Mucosa of stomach (tissue), 1 donor: ENCODE results near the gene NDST1.

Source experiments
- H3K27me3 ChIP-seq: one replicate; pipeline ENCODE4 v1.7.0; 2013; ENCODE audit warnings: mild to moderate bottlenecking, low read length; ENCODE audit not compliant: control insufficient read depth, insufficient read depth
- H3K36me3 ChIP-seq: one replicate; pipeline ENCODE4 v1.7.0; 2013; ENCODE audit warnings: low read length; ENCODE audit not compliant: control insufficient read depth, insufficient read depth
- H3K4me1 ChIP-seq: one replicate; pipeline ENCODE4 v1.7.0; 2013; ENCODE audit warnings: mild to moderate bottlenecking, low read length; ENCODE audit not compliant: control insufficient read depth, insufficient read depth
- H3K4me3 ChIP-seq: one replicate; pipeline ENCODE4 v1.7.0; 2013; ENCODE audit warnings: low read length
- H3K9ac ChIP-seq: one replicate; pipeline ENCODE4 v1.7.0; 2013; ENCODE audit warnings: mild to moderate bottlenecking, low read length, moderate library complexity
- H3K9me3 ChIP-seq: one replicate; pipeline ENCODE4 v1.7.0; 2013; ENCODE audit warnings: mild to moderate bottlenecking, low read length, moderate library complexity; ENCODE audit not compliant: control insufficient read depth
- donor health status: Pancreatic carcinoma.

NDST1 gene

DNA sequence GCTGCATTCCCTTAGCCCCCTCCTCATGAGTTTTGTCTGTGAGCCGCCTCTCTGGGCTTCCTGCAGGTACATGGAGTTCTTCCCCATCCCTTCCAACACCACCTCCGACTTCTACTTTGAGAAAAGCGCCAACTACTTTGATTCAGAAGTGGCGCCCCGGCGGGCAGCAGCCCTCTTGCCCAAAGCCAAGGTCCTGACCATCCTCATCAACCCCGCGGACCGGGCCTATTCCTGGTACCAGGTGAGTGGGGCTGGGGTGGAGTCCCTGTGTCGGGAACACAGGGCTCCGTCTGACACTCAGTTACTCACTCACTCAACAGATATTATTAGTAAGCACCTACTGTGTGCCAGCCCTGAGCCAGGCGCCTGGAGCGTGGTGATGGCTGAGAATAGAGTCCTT, 37.3 kb downstream of the NDST1 start:
- Histone ChIP-seq H3K9ac (no peak overlapping the region), H3K4me3 (no peak overlapping the region), H3K9me3 (no peaks in the 10 kb centered on the region), H3K36me3 (no peaks in the 10 kb centered on the region), H3K4me1 (peaks cover 19% of the 10 kb centered on the region), H3K27me3 (no peaks in the 10 kb centered on the region)

DNA sequence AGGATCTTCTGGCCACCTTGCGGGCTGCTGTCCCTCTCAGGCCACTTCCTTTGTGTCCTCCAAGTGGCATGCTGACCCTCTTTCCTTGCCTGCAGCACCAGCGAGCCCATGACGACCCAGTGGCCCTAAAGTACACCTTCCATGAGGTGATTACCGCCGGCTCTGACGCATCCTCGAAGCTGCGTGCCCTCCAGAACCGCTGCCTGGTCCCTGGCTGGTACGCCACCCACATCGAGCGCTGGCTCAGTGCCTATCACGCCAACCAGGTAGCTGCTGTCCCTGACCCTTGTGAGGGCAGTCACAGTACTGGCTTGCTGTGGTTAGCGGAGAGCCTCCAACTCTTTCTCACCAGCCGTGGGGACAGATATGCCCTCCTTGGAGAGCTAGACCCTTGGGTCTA, 40.2 kb downstream of the NDST1 start:
- Histone ChIP-seq H3K36me3 (peaks cover 8% of the 10 kb centered on the region), H3K9me3 (no peaks in the 10 kb centered on the region), H3K4me3 (no peak overlapping the region), H3K4me1 (no peaks in the 10 kb centered on the region), H3K27me3 (no peaks in the 10 kb centered on the region), H3K9ac (no peak overlapping the region)

DNA sequence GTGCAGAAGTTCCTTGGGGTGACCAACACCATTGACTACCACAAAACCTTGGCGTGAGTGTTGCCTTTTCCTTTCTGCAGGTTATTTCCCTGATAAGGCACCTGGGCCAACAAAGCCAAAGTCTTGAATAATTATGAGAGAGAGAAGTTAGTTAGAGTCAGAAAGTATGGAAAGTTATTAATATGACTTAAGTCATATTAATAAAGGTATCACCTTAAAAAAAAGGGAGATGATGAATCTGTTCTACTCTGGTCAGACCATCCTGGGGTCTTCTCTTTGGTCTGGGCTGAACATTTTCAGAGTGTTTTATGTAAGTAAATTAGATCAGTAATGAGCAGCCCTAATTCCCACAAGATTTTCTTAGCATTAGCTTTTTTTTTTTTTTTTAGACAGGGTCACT, 41.8 kb downstream of the NDST1 start:
- no peak overlapping the region for H3K9ac ChIP-seq
- peaks cover 11% of the 10 kb centered on the region for H3K36me3 ChIP-seq
- H3K4me3 ChIP-seq = no peak overlapping the region
- H3K4me1 ChIP-seq = no peaks in the 10 kb centered on the region
- no peaks in the 10 kb centered on the region for H3K27me3 ChIP-seq
- H3K9me3 ChIP-seq = no peaks in the 10 kb centered on the region

DNA sequence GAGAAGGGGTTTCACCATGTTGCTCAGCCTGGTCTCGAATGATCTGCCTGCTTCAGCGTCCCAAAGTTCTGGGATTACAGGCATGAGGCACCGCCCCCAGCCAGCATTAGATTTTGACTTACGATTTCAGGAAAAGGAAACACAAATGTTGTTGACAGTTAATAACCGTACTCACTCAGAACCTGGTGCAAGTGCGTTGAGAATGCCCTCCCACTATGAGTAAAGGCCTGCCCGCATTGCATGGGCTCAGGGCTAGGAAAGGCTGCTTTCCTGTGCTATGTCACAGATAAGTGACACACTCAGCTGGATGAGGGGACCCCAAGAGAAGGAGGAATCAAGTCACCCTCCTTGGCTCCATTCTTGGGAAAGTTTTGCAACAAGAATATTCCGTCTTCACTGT, 42.4 kb downstream of the NDST1 start:
- Histone ChIP-seq H3K27me3 (no peaks in the 10 kb centered on the region), H3K9me3 (no peaks in the 10 kb centered on the region), H3K4me1 (no peaks in the 10 kb centered on the region), H3K4me3 (no peak overlapping the region), H3K9ac (no peak overlapping the region), H3K36me3 (peaks cover 11% of the 10 kb centered on the region)

DNA sequence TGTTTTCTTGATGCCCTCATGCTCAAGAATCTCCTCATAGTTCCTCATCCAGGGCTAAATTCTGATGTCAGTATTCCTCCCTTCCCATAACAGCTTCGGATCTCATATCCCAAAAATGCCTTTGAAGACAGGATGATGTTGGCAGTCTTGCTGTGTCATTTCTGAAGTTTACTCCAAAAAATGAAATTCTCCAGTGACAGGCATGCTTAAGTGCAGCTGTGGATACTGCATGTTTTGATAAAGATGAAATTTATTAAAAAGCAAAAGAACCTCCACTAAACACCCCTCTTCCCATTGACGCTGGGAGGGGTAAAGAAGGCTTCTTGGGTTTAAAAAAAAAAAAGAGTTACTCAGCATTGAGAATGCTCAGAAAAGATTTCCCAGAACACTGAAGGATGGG, 43.1 kb downstream of the NDST1 start:
- no peak overlapping the region for H3K4me3 ChIP-seq
- peaks cover 11% of the 10 kb centered on the region for H3K36me3 ChIP-seq

DNA sequence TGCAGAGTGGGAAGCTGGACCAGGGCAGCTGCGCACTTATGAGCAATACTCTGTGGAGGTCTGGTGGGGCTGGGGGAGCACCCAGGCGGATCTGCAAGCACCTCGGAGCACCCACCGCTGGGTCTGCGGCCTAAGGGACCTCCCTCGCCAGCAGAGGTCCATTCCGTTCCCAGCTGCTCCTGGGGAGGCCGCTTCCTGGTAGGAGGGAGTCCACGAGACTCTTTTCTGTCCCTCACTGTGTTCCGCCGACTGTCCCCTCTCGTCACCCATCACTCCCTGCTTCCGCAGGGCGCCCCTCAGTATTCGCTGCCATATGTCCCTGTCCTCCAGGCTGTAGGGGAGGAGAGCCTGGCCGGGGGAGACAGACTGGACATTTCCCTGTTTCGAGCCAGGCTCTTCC, 45.5 kb downstream of the NDST1 start:
- H3K27me3 ChIP-seq = no peaks in the 10 kb centered on the region
- peaks cover 11% of the 10 kb centered on the region for H3K36me3 ChIP-seq
- H3K4me3 ChIP-seq = no peak overlapping the region
- no peaks in the 10 kb centered on the region for H3K9me3 ChIP-seq
- H3K4me1 ChIP-seq = no peaks in the 10 kb centered on the region
- no peak overlapping the region for H3K9ac ChIP-seq

More for the DNA sequence above, 43.1 kb downstream of the NDST1 start:
- H3K9me3 ChIP-seq = no peaks in the 10 kb centered on the region
- H3K9ac ChIP-seq = no peak overlapping the region
- no peaks in the 10 kb centered on the region for H3K4me1 ChIP-seq
- no peaks in the 10 kb centered on the region for H3K27me3 ChIP-seq

DNA sequence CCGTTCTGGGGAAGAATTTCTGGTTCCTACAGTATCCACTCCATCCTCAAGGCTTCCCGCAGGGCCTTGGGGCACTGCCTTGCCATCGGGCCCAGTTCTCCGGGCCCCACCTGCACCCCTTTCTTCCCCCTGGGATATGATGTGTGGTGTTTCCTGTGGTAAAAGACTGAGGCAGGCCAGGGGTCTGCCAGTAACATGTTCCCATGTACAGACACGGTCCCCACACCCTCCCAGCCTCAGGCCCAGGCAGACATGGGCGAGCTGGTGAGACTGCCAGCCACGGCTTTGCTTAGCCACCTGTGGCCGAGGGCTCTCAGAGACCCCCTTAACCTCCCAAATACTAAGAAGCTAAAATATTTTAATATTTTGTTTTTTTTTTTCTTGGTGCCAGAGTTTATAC, 46.0 kb downstream of the NDST1 start:
- Histone ChIP-seq H3K27me3 (no peaks in the 10 kb centered on the region), H3K4me3 (no peak overlapping the region), H3K4me1 (no peaks in the 10 kb centered on the region), H3K9ac (no peak overlapping the region), H3K9me3 (no peaks in the 10 kb centered on the region), H3K36me3 (peaks cover 11% of the 10 kb centered on the region)

DNA sequence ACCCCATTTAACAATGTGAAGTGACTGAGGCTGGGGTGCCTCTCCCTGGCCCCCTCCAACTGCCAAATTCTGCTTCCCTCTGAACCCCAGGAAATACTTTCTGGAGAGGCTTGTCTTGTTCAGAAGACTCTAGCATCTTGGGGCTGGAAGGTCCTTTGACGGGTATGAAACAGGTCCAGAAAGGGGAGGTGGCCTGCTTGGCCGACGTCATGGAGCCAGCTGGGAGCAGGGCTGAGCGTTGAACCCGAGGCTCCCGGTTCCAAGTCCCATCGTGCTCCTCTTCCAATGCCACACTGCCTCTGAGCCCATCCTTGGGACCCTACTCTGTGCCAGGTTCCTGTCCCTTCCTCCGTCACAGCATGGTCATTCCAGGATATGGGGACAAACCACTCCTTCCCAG, 46.9 kb downstream of the NDST1 start:
- H3K9ac ChIP-seq = no peak overlapping the region
- H3K4me1 ChIP-seq = no peaks in the 10 kb centered on the region
- H3K9me3 ChIP-seq = no peaks in the 10 kb centered on the region
- H3K4me3 ChIP-seq = no peak overlapping the region
- peaks cover 11% of the 10 kb centered on the region for H3K36me3 ChIP-seq
- no peaks in the 10 kb centered on the region for H3K27me3 ChIP-seq

DNA sequence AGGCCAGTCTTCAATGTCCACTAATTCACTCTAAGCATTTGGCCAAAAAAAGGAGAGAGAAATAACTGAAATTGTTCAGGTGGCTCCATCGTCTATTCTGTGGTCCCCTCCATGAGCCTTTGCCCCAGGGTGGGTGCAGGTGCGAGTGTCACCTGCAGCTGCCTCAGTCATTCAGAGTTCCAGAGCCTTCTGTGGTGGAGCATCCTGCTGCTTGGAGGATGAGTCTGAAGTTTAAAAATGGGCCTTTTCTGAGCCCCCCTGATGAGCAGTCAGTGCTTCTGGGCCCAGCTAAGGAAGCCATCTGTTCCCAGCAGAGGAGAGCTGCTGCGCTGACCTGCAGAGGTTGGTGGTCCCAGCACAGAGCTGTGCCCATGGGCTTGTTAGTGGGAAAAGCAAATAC, 48.2 kb downstream of the NDST1 start:
- no peak overlapping the region for H3K4me3 ChIP-seq
- H3K36me3 ChIP-seq = peaks cover 11% of the 10 kb centered on the region
- no peaks in the 10 kb centered on the region for H3K9me3 ChIP-seq
- H3K4me1 ChIP-seq = no peaks in the 10 kb centered on the region
- no peak overlapping the region for H3K9ac ChIP-seq
- no peaks in the 10 kb centered on the region for H3K27me3 ChIP-seq

DNA sequence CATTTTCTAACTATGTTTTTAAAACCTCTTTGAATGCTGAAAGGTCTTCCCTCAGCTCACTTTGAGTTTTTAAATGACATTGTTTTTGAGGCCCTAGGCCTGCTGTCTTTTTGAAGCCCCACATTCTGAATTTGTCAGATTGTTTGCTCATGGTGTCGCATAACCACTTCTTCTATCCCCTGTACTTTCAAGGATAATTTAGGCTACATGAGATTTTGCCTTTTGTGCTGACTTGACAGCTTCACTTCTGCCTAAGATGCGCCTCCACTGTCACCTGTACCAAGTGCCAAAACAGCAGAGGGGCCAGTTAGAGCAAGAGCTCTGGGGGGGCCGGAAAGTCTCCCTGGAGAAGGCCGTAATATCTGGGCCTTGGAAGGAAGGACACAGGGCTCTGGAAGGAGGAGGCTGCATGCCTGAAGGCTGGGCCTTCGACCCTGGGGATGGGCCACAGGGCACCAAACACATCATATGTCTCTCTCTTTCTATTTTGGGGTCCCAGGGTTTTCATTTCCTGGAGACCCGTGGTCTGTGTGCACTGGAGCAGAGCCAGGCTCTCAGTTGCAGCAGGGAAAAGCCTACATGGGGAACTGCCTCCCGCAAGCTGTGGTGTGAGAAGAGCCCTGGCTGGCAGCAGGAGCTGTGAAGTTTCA, 49.1 kb downstream of the NDST1 start:
- peaks cover 4% of the 10 kb centered on the region for H3K36me3 ChIP-seq
- H3K9ac ChIP-seq = no peak overlapping the region

DNA sequence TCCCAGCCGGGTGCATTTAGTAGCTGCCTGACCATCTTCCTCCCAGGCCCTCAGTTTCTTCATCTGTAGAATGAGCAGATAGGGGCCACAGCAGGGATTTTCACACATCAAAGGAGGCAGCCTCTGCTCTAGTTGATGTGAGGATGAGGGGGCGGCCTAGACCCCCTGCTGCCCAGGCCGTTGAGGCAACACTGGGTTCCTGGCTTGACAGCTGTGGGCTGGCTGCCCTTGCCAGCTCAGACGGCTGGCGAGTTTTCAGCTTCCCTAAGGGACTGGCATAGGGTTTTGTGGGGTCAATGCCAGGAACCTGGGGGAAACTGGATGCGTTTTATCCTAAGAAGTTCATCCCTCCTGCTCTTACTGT, 49.6 kb downstream of the NDST1 start:
- Histone ChIP-seq H3K4me3 (no peak overlapping the region), H3K36me3 (peaks cover 4% of the 10 kb centered on the region), H3K9ac (no peak overlapping the region), H3K27me3 (no peaks in the 10 kb centered on the region), H3K4me1 (peaks cover 7% of the 10 kb centered on the region), H3K9me3 (no peaks in the 10 kb centered on the region)

More for the DNA sequence above, 49.1 kb downstream of the NDST1 start:
- no peaks in the 10 kb centered on the region for H3K9me3 ChIP-seq
- no peak overlapping the region for H3K4me3 ChIP-seq
- peaks cover 5% of the 10 kb centered on the region for H3K4me1 ChIP-seq
- H3K27me3 ChIP-seq = no peaks in the 10 kb centered on the region

DNA sequence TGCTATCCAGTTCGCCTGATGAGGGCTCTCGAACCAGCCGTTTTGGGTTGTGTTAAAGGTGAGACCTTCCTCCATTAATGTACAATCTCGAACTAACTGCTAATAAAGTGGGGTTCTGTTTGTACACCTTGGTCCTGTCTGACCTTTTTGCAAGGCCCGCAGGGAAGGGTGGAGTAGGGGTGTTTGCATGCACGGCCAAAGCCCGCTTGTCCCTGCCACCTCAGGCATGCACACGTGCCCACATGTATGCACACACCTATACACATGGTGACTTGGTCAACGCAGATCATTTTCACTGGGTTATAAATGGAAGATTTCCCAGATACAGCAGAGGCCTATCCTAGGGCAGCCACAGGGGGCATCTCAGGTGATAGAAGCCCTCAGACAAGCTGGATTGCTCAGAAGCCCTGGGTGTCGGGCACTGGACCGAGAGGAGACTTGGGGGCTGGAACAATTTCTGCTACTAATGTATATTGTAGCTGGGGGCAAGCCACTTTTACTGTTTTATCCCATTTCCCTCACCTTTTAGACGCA, 50.2 kb downstream of the NDST1 start:
- Histone ChIP-seq H3K9ac (no peak overlapping the region), H3K36me3 (peaks cover 2% of the 10 kb centered on the region), H3K27me3 (no peaks in the 10 kb centered on the region), H3K4me3 (no peak overlapping the region), H3K9me3 (no peaks in the 10 kb centered on the region), H3K4me1 (peaks cover 7% of the 10 kb centered on the region)

DNA sequence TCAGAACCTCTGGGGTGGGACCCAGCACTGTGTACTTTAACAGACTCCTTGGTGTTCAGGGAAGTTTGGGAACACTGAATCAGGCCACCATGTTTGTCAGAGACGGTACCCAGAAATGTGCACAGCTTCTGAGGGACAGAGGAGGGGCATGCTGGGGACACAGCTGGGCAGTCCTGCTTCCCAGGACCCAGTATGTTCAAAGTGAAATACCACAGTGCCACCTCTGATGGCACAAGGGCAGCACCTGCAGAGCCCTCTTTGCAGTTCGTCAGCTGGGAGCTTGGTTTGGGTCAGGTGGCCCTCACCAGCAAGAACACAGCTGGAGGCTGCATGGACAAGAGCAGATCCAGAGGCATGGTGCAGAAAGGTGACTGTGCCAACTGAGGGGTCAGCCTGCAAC, 51.2 kb downstream of the NDST1 start:
- Histone ChIP-seq H3K4me3 (no peak overlapping the region), H3K9ac (no peak overlapping the region), H3K27me3 (no peaks in the 10 kb centered on the region), H3K9me3 (no peaks in the 10 kb centered on the region), H3K36me3 (no peaks in the 10 kb centered on the region), H3K4me1 (peaks cover 7% of the 10 kb centered on the region)
